ENCODE measurements around the gene CBX4.

DNA sequence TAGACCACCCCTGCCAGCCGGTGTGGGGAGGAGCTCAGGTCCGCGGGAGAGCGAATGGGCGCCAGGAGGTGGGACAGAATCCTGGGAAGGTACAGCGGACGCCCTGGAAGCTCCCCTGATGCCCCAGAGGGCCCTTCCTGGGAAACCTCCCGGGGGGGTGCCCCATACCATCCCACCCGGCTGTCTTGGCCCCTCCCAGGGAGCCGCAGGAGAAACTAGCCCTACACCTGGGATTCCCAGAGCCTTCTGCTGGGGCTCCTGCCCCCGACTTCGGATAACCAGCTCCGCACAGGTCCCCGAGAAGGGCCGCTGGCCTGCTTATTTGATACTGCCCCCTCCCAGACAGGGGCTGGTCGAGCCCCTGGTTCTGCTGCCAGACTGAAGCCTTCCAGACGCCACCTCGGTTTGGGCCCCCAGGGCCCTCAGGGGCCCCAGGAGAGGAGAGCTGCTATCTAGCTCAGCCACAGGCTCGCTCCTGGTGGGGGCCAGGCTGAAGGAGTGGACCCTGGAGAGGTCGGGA is 3.0 kb upstream of the CBX4 start:
- TF ChIP-seq CTCF (conservative IDR thresholded peaks at IDR 0.05; ENCODE audit: low read length) (no peak), EZH2phosphoT487 (IDR thresholded peaks at IDR 0.05; ENCODE audit: borderline replicate concordance, low read depth, low read length) (peak; percentile 13; the same call in 1 of the 2 replicates)

Data from OCI-LY7 (cell line).